GM23248 (cell line): ENCODE measurements around the gene UBAC2.

Experiments used
- EZH2 ChIP-seq: fragments of 200-600 bp; sonication (generic); IDR thresholded peaks from 2 replicates; pipeline ENCODE4 v1.6.1; 2018; ENCODE audit warnings: antibody characterized with exemption, mild to moderate bottlenecking; ENCODE audit not compliant: insufficient read depth, poor library complexity, severe bottlenecking
- EZH2phosphoT487 ChIP-seq: fragments of 200-600 bp; sonication (generic); IDR thresholded peaks from 2 replicates; pipeline ENCODE4 v1.6.1; 2018; ENCODE audit warnings: antibody characterized with exemption, moderate library complexity, mild to moderate bottlenecking, low read depth; ENCODE audit not compliant: insufficient read depth

DNA sequence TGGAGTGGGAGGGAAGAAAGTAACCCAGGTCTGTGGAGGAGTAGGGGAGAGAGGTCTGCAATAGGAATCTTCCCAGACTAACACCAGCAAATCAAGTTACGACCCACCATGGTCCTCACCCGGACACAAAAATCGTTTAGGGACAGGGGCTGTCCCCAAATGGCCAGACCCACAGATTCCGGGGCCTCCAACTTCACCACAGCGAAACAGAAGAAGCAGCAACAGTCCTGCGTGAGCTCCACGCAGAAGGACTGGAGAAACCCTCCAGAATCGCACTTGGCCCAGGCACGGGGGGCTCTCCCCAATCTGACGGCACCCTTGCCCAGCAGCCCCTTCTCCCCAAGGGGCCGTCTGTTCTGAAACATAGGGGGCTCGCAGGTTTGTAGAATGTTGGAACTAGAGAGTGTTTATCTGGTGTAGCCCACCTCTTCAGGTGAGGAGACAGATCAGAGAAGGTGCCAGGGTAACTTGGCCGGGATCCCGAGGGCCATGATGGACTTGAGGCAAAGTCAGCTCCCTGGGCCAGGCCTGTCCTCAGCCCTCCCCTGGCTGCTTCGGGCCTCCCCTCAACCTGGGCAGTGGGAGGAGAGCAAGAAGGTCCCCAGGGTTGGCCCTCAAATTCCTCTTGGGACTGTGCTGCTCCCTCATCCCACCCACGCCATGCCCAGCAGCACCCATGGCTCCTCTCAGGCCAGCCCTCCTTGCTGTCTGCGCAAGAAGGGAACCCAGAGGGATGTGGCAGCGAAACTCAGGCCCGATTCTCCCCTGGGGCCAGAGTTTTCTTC lies 189.1 kb downstream of the UBAC2 start:
- TF ChIP-seq EZH2phosphoT487 (no peak), EZH2 (no peak)
